ENCODE measurements around the gene PTPRA. TPM values are rescaled to one million over a fixed set of nuclear protein-coding genes. Genes with fewer than 3 reads are reported as not detected.
A peak's percentile ranks its signal among the peaks of the same experiment; 100 is the strongest.

PTPRA gene
- total and polyA plus RNA-seq, 2 of the 13 experiments (the other 11 are each of a cell fraction or from before 2014, with no cell fraction given) = 47.2 to 127 TPM

GRCh38 chr20:2946988-2947961, 74.0 kb downstream of the PTPRA start (continued):
- TF ChIP-seq RFXANK (CRISPR knock-in tag; IDR thresholded peaks at IDR 0.05) (peak; percentile 85; the same call in 1 of the 2 replicates), NFE2L1 (CRISPR knock-in tag; IDR thresholded peaks at IDR 0.05; ENCODE audit: borderline replicate concordance) (no peak), ZNF12 (CRISPR knock-in tag; IDR thresholded peaks at IDR 0.05) (peak; percentile 94), HNRNPLL (IDR thresholded peaks at IDR 0.05; ENCODE audit: low read depth, low read length, poor library complexity, severe bottlenecking) (no peak), ZMYM3 (CRISPR knock-in tag; IDR thresholded peaks at IDR 0.05) (peak; percentile 81; the same call in 1 of the 2 replicates), PAWR (CRISPR knock-in tag; IDR thresholded peaks at IDR 0.05; ENCODE audit: borderline replicate concordance) (no peak), DMTF1 (CRISPR knock-in tag; IDR thresholded peaks at IDR 0.05) (no peak), KDM1A (CRISPR knock-in tag; IDR thresholded peaks at IDR 0.05) (peak; percentile 87), AHR (CRISPR knock-in tag; IDR thresholded peaks at IDR 0.05) (peak; percentile 36; the same call in 1 of the 2 replicates), MXD3 (CRISPR knock-in tag; IDR thresholded peaks at IDR 0.05) (no peak), ZMAT5 (CRISPR knock-in tag; IDR thresholded peaks at IDR 0.05; ENCODE audit: borderline replicate concordance, low read depth) (no peak), UBTF (CRISPR knock-in tag; IDR thresholded peaks at IDR 0.05) (no peak; the same call in 1 of the 2 replicates), ZBTB44 (CRISPR knock-in tag; IDR thresholded peaks at IDR 0.05) (no peak), SRF (IDR thresholded peaks at IDR 0.05; ENCODE audit: low read depth, low read length) (no peak; the same call in 1 of the 2 replicates), TBL1XR1 (IDR thresholded peaks at IDR 0.05; ENCODE audit: borderline replicate concordance, low read length, partially characterized antibody) (peak; percentile 93), TIGD3 (CRISPR knock-in tag; IDR thresholded peaks at IDR 0.05; ENCODE audit: borderline replicate concordance) (no peak), MED1 (CRISPR knock-in tag; IDR thresholded peaks at IDR 0.05) (peak; percentile 88), ZFP90 (CRISPR knock-in tag; IDR thresholded peaks at IDR 0.05; ENCODE audit: borderline replicate concordance) (no peak), ZZZ3 (CRISPR knock-in tag; IDR thresholded peaks at IDR 0.05; ENCODE audit: borderline replicate concordance) (no peak), ZNF350 (CRISPR knock-in tag; IDR thresholded peaks at IDR 0.05; ENCODE audit: borderline replicate concordance, low read depth) (no peak)
